ENCODE measurements around the gene NPBWR2.

The NPBWR2 gene

GRCh38 chr20:64055893-64056638, 51.3 kb downstream of the NPBWR2 start:
- no peak for DNase-seq (ENCODE audit: low spot score)

DNA sequence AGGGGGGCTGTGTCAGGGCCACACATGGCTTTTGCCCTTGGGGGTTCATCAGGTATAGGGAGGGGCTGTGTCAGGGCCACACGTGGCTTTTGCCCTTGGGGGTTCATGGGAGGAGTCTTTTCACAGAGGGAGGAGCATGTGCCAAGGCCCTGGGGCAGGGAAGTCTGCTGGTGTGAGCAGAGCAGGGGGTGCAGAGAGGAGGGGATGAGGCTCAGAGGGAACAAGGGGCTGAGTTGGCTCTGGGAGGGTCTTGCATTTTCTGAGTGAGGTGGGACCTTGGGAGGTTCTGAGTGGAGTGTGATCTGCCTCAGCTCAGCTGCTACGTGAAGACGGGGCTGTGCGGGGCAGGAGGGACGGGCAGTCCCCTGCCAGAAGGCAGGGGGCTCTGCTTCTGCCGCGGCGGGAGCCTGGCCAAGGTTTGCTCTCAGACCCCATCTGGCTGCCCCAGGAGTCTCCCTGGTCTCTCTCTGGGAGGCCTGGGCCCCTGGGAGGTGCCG, 51.9 kb downstream of the NPBWR2 start:
- no peak for DNase-seq (ENCODE audit: low spot score)

GRCh38 chr20:64053841-64054661, 53.3 kb downstream of the NPBWR2 start:
- DNase-seq (ENCODE audit: low spot score), result no peak

Measured in ecto neural progenitor cell (in vitro differentiated cells).